ENCODE data around the gene CHST11. TPM values are rescaled to one million over a fixed set of nuclear protein-coding genes. Genes with fewer than 3 reads are reported as not detected.

CHST11 gene
- total RNA-seq, 1 donor from 2014 or later = 15.5 TPM

- Mint-ChIP-seq H3K27me3 (no peaks in the 10 kb centered on the region), H3K27ac (no peak overlapping the region), H3K36me3 (no peaks in the 10 kb centered on the region), H3K9me3 (no peaks in the 10 kb centered on the region), H3K4me3 (no peak overlapping the region), H3K4me1 (ENCODE audit: unreplicated experiment) (peaks cover 14% of the 10 kb centered on the region)
- no peak for DNase-seq (ENCODE audit: extremely low spot score, unreplicated experiment)
- TF ChIP-seq CTCF (conservative IDR thresholded peaks at IDR 0.05) = no peak
Measured at GRCh38 chr12:104575442-104576186, 118.9 kb downstream of the CHST11 start.

- Mint-ChIP-seq H3K4me1 (ENCODE audit: unreplicated experiment) (peaks cover 14% of the 10 kb centered on the region), H3K36me3 (no peaks in the 10 kb centered on the region), H3K27me3 (no peaks in the 10 kb centered on the region), H3K9me3 (no peaks in the 10 kb centered on the region), H3K27ac (no peak overlapping the region), H3K4me3 (no peak overlapping the region)
- DNase-seq (ENCODE audit: extremely low spot score, unreplicated experiment) = no peak
- no peak for TF ChIP-seq CTCF (conservative IDR thresholded peaks at IDR 0.05)
Measured at GRCh38 chr12:104576187-104576778, 119.5 kb downstream of the CHST11 start.

DNA sequence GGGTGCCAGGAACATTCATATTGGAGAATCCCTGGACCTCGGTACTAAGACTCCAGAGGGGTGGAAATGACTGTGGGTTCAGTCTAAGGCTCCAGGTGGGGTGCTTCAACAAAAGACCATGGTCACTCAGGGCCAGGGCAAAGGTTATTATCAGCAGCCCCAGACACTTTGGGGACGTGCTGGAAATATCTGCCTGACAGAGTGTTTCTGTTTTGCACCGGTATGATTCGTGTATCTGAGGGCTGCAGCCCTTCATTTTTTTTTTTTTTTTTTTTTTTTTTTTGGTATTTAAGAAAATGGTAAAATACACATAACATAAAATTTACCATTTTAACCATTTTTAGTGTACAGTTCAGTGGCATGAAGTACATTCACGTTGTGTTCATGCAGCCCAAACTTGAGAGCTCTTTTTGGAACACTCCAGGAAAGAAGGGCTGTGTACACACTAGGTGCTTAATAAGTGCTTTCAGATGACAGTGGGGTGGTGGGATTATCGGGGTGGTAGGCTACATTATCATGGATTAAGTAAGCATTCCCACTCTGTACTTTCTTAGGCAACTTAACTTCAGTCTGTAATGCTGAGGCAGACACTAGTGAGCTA, 120.3 kb downstream of the CHST11 start:
- H3K36me3 Mint-ChIP-seq = no peaks in the 10 kb centered on the region
- no peak overlapping the region for H3K27ac Mint-ChIP-seq
- DNase-seq (ENCODE audit: extremely low spot score, unreplicated experiment) = no peak
- H3K4me3 Mint-ChIP-seq = no peak overlapping the region
- peaks cover 14% of the 10 kb centered on the region for H3K4me1 Mint-ChIP-seq (ENCODE audit: unreplicated experiment)
- TF ChIP-seq CTCF (conservative IDR thresholded peaks at IDR 0.05) = no peak
- H3K27me3 Mint-ChIP-seq = no peaks in the 10 kb centered on the region
- no peaks in the 10 kb centered on the region for H3K9me3 Mint-ChIP-seq

- no peak for DNase-seq (ENCODE audit: extremely low spot score, unreplicated experiment)
- H3K4me1 Mint-ChIP-seq (ENCODE audit: unreplicated experiment) = peaks cover 16% of the 10 kb centered on the region
- no peaks in the 10 kb centered on the region for H3K9me3 Mint-ChIP-seq
- H3K27ac Mint-ChIP-seq = no peak overlapping the region
- H3K36me3 Mint-ChIP-seq = no peaks in the 10 kb centered on the region
- no peak overlapping the region for H3K4me3 Mint-ChIP-seq
- no peaks in the 10 kb centered on the region for H3K27me3 Mint-ChIP-seq
- TF ChIP-seq CTCF (conservative IDR thresholded peaks at IDR 0.05) = no peak
Measured at GRCh38 chr12:104577581-104577981, 120.8 kb downstream of the CHST11 start.

DNA sequence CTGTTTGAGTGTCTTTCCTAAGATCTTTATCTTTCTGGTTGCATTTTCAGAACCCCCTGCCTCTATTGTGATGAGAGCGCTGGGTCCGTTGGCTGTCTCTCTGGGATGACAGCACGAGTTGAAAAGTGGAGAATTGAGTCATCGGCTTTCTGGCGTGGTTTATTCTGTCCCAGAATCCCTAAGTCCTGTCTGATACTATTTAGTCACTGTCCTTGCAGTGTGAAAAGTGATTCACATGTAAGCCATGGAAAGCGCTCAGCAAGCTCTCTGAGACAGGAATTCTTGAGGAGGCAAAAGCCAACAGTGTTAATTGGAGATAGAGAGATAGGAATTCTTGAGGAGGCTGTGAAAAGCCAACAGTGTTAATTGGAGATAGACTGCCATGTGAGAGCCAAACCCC, 121.7 kb downstream of the CHST11 start:
- Mint-ChIP-seq H3K4me3 (no peak overlapping the region), H3K9me3 (no peaks in the 10 kb centered on the region), H3K36me3 (no peaks in the 10 kb centered on the region), H3K4me1 (ENCODE audit: unreplicated experiment) (peaks cover 19% of the 10 kb centered on the region), H3K27ac (no peak overlapping the region), H3K27me3 (no peaks in the 10 kb centered on the region)
- DNase-seq (ENCODE audit: extremely low spot score, unreplicated experiment) = no peak
- TF ChIP-seq CTCF (conservative IDR thresholded peaks at IDR 0.05) = no peak
